Osteocyte (in vitro differentiated cells): ENCODE measurements around the gene MEIS1. TPM values are rescaled to one million over a fixed set of nuclear protein-coding genes. Genes with fewer than 3 reads are reported as not detected.

Experiments
- DNase-seq: peaks from one replicate; pipeline ENCODE4 v3.0.0; 2021; ENCODE audit warnings: mixed read lengths; ENCODE audit not compliant: unreplicated experiment; ENCODE audit errors: extremely low spot score
- H3K27ac Mint-ChIP-seq: one replicate; pipeline ENCODE4 v1.8.0; 2021; ENCODE audit warnings: mild to moderate bottlenecking, mixed read lengths; ENCODE audit not compliant: unreplicated experiment
- H3K27me3 Mint-ChIP-seq: one replicate; pipeline ENCODE4 v1.8.0; 2021; ENCODE audit warnings: mixed read lengths; ENCODE audit not compliant: unreplicated experiment
- H3K36me3 Mint-ChIP-seq: one replicate; pipeline ENCODE4 v1.8.0; 2021; ENCODE audit warnings: mixed read lengths; ENCODE audit not compliant: unreplicated experiment
- H3K4me1 Mint-ChIP-seq: one replicate; pipeline ENCODE4 v1.8.0; 2021; ENCODE audit warnings: mixed read lengths; ENCODE audit not compliant: unreplicated experiment
- H3K4me3 Mint-ChIP-seq: one replicate; pipeline ENCODE4 v1.8.0; 2021; ENCODE audit warnings: mild to moderate bottlenecking, moderate library complexity, mixed read lengths; ENCODE audit not compliant: unreplicated experiment
- H3K9me3 Mint-ChIP-seq: one replicate; pipeline ENCODE4 v1.8.0; 2021; ENCODE audit warnings: mixed read lengths; ENCODE audit not compliant: unreplicated experiment
- total RNA-seq: library from RNA; stranded (reverse); gene quantifications from 2 replicates; pipeline ENCODE4 v1.2.1, GENCODE V29; 2021
- TF ChIP-seq, protein P1 (sequence below): fragments of 200-600 bp; sonication (generic); IDR thresholded peaks from 2 replicates; pipeline ENCODE4 v1.5.0; 2021; ENCODE audit warnings: antibody characterized with exemption, mild to moderate bottlenecking, moderate library complexity

Gene MEIS1
- total RNA-seq, 1 donor from 2014 or later, result 0.86 TPM

DNA sequence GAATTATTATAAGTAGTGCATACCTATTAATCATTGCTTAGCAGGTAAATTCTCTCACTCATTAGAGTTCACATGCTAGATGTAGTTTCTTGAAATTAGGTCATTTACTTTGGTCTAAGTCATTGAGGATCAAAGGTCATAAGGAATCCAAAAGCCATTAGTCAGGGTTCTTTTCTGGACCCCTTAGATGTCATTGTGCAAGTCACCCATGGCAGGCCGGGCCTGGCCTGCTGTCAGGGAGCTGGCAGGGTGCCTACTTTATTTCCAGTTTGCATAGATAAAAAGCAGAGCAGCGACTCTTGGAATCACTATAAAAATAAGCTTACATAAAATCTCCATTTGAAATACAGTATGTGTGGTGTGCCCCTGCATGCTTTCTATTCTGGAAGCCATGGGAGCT, 91.3 kb downstream of the MEIS1 start:
- H3K36me3 Mint-ChIP-seq, result no peaks in the 10 kb centered on the region
- no peak for DNase-seq
- H3K4me3 Mint-ChIP-seq, result no peak overlapping the region
- no peaks in the 10 kb centered on the region for H3K4me1 Mint-ChIP-seq
- TF ChIP-seq, protein P1, sequence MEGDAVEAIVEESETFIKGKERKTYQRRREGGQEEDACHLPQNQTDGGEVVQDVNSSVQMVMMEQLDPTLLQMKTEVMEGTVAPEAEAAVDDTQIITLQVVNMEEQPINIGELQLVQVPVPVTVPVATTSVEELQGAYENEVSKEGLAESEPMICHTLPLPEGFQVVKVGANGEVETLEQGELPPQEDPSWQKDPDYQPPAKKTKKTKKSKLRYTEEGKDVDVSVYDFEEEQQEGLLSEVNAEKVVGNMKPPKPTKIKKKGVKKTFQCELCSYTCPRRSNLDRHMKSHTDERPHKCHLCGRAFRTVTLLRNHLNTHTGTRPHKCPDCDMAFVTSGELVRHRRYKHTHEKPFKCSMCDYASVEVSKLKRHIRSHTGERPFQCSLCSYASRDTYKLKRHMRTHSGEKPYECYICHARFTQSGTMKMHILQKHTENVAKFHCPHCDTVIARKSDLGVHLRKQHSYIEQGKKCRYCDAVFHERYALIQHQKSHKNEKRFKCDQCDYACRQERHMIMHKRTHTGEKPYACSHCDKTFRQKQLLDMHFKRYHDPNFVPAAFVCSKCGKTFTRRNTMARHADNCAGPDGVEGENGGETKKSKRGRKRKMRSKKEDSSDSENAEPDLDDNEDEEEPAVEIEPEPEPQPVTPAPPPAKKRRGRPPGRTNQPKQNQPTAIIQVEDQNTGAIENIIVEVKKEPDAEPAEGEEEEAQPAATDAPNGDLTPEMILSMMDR, result no peak
- no peak overlapping the region for H3K27ac Mint-ChIP-seq
- H3K9me3 Mint-ChIP-seq, result no peaks in the 10 kb centered on the region
- no peaks in the 10 kb centered on the region for H3K27me3 Mint-ChIP-seq

DNA sequence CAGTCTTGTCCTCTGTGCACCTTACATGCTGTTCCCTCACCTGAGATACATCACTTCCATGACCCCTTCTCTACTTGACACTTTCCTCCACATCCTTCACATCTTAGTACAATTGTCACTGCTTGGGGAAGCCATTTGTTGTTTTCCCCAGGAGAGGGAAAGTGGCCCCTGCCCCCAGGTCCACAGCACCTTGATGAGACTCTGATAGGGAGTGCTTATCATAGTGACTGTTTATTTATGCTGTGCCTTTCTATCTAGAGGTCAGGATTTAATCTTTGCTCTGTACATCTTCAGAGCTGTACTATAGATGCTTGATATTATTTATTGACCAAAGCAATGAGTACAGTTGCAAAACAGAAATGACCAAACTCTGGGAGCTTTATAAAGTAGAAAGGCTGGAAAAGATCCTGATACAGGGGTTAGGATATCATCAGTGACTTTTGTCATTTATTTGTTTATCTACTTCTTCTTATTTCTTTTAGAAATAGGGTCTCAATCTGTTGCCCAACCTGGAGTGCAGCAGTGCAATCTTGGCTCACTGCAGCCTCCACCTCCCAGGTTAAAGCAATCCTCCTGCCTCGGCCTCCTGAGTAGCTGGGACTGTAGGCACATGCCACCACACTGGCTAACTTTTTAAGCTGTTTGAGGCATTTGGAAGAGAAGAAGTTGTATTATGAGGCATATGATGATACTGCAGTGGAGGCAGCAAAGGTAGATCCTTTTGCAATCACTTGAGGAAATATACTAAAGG, 94.2 kb downstream of the MEIS1 start:
- no peaks in the 10 kb centered on the region for H3K36me3 Mint-ChIP-seq
- no peak overlapping the region for H3K27ac Mint-ChIP-seq
- TF ChIP-seq, protein P1, result no peak
- no peaks in the 10 kb centered on the region for H3K4me1 Mint-ChIP-seq
- H3K27me3 Mint-ChIP-seq, result no peaks in the 10 kb centered on the region
- H3K9me3 Mint-ChIP-seq, result no peaks in the 10 kb centered on the region
- H3K4me3 Mint-ChIP-seq, result no peak overlapping the region
- DNase-seq, result no peak

DNA sequence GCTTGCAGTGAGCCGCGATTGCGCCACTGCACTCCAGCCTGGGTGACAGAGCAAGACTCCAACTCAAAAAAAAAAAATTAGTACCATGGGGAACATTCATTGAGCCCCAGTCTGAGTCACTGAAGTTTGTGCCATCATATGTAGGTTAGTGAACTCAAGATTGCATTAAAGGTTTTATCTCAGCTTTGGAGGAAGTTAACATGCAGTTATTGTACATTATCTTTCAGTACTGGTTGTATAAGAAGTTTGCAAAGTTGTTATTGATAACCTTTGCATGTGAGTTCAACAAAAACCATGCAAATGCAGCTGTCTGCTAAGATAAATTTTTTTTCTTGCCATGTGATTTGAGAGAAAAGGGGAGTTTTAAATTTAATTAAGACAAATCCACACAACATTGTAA, 95.7 kb downstream of the MEIS1 start:
- Mint-ChIP-seq H3K27ac (no peak overlapping the region), H3K4me3 (no peak overlapping the region), H3K36me3 (no peaks in the 10 kb centered on the region), H3K9me3 (no peaks in the 10 kb centered on the region), H3K27me3 (peaks cover 3% of the 10 kb centered on the region), H3K4me1 (no peaks in the 10 kb centered on the region)
- TF ChIP-seq, protein P1, result no peak
- DNase-seq, result no peak

DNA sequence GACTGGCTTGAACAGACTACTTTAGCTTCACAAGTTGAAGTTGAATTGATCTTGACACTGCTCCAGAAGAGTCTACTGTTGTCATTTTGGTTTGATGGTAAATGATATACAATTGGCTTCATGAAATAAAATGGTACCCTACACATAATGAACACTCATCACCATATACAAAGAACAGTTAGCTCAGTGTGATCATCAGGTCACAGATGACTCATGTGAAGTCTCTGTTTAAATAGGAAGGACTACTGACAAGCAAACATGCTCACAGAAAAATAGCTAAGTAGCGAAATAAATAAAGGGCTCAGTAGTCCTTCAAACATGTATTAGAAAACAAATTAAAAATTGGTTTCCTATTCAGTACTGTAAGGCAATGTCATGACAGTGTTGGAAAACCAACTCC, 96.2 kb downstream of the MEIS1 start:
- TF ChIP-seq, protein P1, result no peak
- no peaks in the 10 kb centered on the region for H3K36me3 Mint-ChIP-seq
- peaks cover 3% of the 10 kb centered on the region for H3K27me3 Mint-ChIP-seq
- no peak overlapping the region for H3K27ac Mint-ChIP-seq
- DNase-seq, result no peak
- no peak overlapping the region for H3K4me3 Mint-ChIP-seq
- H3K9me3 Mint-ChIP-seq, result no peaks in the 10 kb centered on the region
- no peaks in the 10 kb centered on the region for H3K4me1 Mint-ChIP-seq

DNA sequence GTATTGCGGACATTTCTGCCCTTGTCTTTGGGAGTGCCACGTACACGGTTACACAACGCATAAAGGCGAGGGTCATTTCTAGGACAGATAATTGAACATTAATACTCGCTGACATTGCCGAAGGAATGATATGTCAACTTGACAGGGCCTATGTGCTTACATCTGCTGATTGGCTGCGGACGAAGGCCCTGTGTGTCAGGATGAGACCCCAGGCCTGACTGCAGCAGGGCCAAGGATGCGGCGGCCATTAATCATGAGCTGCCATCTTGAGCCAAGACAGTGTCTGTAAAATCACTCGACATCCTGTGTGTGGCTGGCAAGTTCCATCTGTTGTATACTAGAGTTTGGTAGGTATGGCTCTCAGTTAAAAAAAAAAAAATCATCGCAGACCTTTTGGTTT, 96.6 kb downstream of the MEIS1 start:
- no peak for DNase-seq
- no peak overlapping the region for H3K27ac Mint-ChIP-seq
- no peaks in the 10 kb centered on the region for H3K36me3 Mint-ChIP-seq
- peaks cover 3% of the 10 kb centered on the region for H3K27me3 Mint-ChIP-seq
- no peaks in the 10 kb centered on the region for H3K9me3 Mint-ChIP-seq
- TF ChIP-seq, protein P1, result no peak
- no peak overlapping the region for H3K4me3 Mint-ChIP-seq
- no peaks in the 10 kb centered on the region for H3K4me1 Mint-ChIP-seq
